Neural progenitor cell (in vitro differentiated cells): ENCODE measurements around the gene DMWD.

ENCODE experiments used
- CTCF ChIP-seq: fragments of 200-600 bp; sonication (generic); IDR thresholded peaks from 2 replicates; pipeline ENCODE4 v1.5.1; 2017; ENCODE audit warnings: antibody characterized with exemption, mild to moderate bottlenecking
- EZH2 ChIP-seq: fragments of 200-600 bp; sonication (generic); IDR thresholded peaks from 2 replicates; pipeline ENCODE4 v1.6.1; 2017; ENCODE audit warnings: antibody characterized with exemption, mild to moderate bottlenecking, moderate library complexity

- TF ChIP-seq CTCF (no peak), EZH2 (no peak)
Measured at GRCh38 chr19:45825263-45825605, 32.6 kb upstream of the DMWD start.
